ENCODE data around the gene BCAS3. TPM values are rescaled to one million over a fixed set of nuclear protein-coding genes. Genes with fewer than 3 reads are reported as not detected.
"Not testable (repeated sequence)": the region's sequence is repeated elsewhere in the genome, so short reads cannot be mapped to it uniquely, and the experiment has no call there.

Gene BCAS3
- polyA plus RNA-seq, 1 donor from 2014 or later = 21.6 TPM

DNA sequence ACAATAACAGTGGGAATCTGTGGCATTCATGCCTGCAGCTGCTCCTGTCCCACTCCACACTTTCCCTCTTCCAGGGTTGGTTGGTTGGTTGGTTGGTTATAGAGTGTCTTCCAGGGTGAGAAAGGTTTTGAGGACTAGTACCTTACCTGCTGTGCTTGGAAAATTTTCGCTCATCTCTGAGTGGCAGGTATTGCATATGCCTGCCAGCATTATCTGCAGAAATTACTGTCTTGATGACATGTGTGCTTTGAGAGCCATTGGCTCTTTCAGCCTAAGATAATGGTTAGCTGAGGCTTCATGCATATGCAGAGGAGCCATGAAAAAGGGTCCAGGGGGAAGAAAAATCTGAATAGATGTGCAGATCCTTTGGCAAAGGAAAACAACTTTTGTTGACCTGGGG lies 131.8 kb downstream of the BCAS3 start:
- Histone ChIP-seq H3K9me2 (ENCODE audit: insufficient read depth, low read length) (no peaks in the 10 kb centered on the region), H3K4me2 (ENCODE audit: low read length) (no peak overlapping the region), H3K9ac (ENCODE audit: low read length) (no peak overlapping the region), H4K20me1 (ENCODE audit: insufficient read depth) (no peaks in the 10 kb centered on the region), H3K4me3 (ENCODE audit: low read length) (peak overlapping the region; percentile 14), H3K27ac (ENCODE audit: low read length) (peak overlapping the region; percentile 81), H3K79me2 (replicated peaks; ENCODE audit: insufficient read depth, low read length) (no peaks in the 10 kb centered on the region), H3K27me3 (ENCODE audit: insufficient read depth, low read depth, low read length) (no peaks in the 10 kb centered on the region), H2AFZ (ENCODE audit: low read depth, low read length) (no peak overlapping the region), H3F3A (ENCODE audit: insufficient read depth, low read length, poor library complexity, severe bottlenecking) (no peaks in the 10 kb centered on the region), H3K9me3 (ENCODE audit: low read length) (peaks cover 8% of the 10 kb centered on the region), H3K36me3 (ENCODE audit: insufficient read depth, low read length) (no peaks in the 10 kb centered on the region)
- no peak for TF ChIP-seq TAF1 (IDR thresholded peaks at IDR 0.05; ENCODE audit: low read depth)
- TF ChIP-seq, protein P1, sequence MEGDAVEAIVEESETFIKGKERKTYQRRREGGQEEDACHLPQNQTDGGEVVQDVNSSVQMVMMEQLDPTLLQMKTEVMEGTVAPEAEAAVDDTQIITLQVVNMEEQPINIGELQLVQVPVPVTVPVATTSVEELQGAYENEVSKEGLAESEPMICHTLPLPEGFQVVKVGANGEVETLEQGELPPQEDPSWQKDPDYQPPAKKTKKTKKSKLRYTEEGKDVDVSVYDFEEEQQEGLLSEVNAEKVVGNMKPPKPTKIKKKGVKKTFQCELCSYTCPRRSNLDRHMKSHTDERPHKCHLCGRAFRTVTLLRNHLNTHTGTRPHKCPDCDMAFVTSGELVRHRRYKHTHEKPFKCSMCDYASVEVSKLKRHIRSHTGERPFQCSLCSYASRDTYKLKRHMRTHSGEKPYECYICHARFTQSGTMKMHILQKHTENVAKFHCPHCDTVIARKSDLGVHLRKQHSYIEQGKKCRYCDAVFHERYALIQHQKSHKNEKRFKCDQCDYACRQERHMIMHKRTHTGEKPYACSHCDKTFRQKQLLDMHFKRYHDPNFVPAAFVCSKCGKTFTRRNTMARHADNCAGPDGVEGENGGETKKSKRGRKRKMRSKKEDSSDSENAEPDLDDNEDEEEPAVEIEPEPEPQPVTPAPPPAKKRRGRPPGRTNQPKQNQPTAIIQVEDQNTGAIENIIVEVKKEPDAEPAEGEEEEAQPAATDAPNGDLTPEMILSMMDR (IDR thresholded peaks at IDR 0.05; ENCODE audit: poor library complexity, severe bottlenecking) = no peak
- TF ChIP-seq, protein P2, sequence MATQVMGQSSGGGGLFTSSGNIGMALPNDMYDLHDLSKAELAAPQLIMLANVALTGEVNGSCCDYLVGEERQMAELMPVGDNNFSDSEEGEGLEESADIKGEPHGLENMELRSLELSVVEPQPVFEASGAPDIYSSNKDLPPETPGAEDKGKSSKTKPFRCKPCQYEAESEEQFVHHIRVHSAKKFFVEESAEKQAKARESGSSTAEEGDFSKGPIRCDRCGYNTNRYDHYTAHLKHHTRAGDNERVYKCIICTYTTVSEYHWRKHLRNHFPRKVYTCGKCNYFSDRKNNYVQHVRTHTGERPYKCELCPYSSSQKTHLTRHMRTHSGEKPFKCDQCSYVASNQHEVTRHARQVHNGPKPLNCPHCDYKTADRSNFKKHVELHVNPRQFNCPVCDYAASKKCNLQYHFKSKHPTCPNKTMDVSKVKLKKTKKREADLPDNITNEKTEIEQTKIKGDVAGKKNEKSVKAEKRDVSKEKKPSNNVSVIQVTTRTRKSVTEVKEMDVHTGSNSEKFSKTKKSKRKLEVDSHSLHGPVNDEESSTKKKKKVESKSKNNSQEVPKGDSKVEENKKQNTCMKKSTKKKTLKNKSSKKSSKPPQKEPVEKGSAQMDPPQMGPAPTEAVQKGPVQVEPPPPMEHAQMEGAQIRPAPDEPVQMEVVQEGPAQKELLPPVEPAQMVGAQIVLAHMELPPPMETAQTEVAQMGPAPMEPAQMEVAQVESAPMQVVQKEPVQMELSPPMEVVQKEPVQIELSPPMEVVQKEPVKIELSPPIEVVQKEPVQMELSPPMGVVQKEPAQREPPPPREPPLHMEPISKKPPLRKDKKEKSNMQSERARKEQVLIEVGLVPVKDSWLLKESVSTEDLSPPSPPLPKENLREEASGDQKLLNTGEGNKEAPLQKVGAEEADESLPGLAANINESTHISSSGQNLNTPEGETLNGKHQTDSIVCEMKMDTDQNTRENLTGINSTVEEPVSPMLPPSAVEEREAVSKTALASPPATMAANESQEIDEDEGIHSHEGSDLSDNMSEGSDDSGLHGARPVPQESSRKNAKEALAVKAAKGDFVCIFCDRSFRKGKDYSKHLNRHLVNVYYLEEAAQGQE (IDR thresholded peaks at IDR 0.05; ENCODE audit: borderline replicate concordance) = peak; percentile 45
- TF ChIP-seq SMC3 (conservative IDR thresholded peaks at IDR 0.05; ENCODE audit: poor library complexity) = no peak
- TF ChIP-seq EP300 (conservative IDR thresholded peaks at IDR 0.05; ENCODE audit: poor library complexity, severe bottlenecking) = peak; percentile 88
- TF ChIP-seq EZH2 (IDR thresholded peaks at IDR 0.05; ENCODE audit: borderline replicate concordance, insufficient read depth, low read length, poor library complexity, severe bottlenecking) = no peak
- TF ChIP-seq POLR2AphosphoS5 (IDR thresholded peaks at IDR 0.05) = peak; percentile 51
- TF ChIP-seq MXI1 (conservative IDR thresholded peaks at IDR 0.05; ENCODE audit: poor library complexity, severe bottlenecking) = no peak
- peak; percentile 11 for TF ChIP-seq RAD21 (conservative IDR thresholded peaks at IDR 0.05)

DNA sequence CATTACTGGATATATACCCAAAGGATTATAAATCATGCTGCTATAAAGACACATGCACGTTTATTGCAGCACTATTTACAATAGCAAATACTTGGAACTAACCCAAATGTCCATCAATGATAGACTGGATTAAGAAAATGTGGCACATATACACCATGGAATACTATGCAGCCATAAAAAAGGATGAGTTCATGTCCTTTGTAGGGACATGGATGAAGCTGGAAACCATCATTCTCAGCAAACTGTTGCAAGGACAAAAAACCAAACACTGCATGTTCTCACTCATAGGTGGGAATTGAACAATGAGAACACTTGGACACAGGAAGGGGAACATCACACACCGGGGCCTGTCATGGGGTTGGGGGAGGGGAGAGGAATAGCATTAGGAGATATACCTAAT lies 137.3 kb downstream of the BCAS3 start:
- H3K27ac ChIP-seq (ENCODE audit: low read length); H4K20me1 ChIP-seq (ENCODE audit: insufficient read depth): not testable (repeated sequence)

DNA sequence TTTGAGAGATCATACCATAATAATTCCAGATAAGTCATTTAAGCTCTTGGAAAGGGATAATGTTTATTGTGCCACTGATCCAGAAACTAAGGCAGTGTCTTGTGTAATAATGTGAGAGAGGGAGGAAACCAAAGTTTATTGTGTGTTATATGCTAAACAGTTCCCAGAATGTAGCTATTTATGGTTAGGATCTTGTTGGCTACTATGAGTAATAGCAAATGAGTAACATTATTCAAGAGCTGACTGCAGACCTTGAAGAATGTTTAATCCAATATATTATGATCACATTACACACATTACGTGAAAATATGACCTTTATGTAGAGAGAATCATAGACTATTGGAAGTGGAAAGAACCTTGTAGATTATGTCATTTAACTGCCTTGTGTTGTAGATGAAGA lies 139.5 kb downstream of the BCAS3 start:
- H3K27ac ChIP-seq (ENCODE audit: low read length) = no peak overlapping the region
- H3K4me2 ChIP-seq (ENCODE audit: low read length) = no peak overlapping the region
- TF ChIP-seq, protein P1 (IDR thresholded peaks at IDR 0.05; ENCODE audit: poor library complexity, severe bottlenecking) = no peak
- TF ChIP-seq TAF1 (IDR thresholded peaks at IDR 0.05; ENCODE audit: low read depth) (no peak), RAD21 (conservative IDR thresholded peaks at IDR 0.05) (no peak)

More for the DNA sequence above, 137.3 kb downstream of the BCAS3 start:
- not testable (repeated sequence) for H3K9me3 ChIP-seq (ENCODE audit: low read length); H3K4me2 ChIP-seq (ENCODE audit: low read length); H3K36me3 ChIP-seq (ENCODE audit: insufficient read depth, low read length); H2AFZ ChIP-seq (ENCODE audit: low read depth, low read length); H3K79me2 ChIP-seq (replicated peaks; ENCODE audit: insufficient read depth, low read length); H3K9ac ChIP-seq (ENCODE audit: low read length); H3K4me3 ChIP-seq (ENCODE audit: low read length); H3F3A ChIP-seq (ENCODE audit: insufficient read depth, low read length, poor library complexity, severe bottlenecking); H3K9me2 ChIP-seq (ENCODE audit: insufficient read depth, low read length); H3K27me3 ChIP-seq (ENCODE audit: insufficient read depth, low read depth, low read length)

More for the DNA sequence above, 139.5 kb downstream of the BCAS3 start:
- no peak overlapping the region for H3K4me3 ChIP-seq (ENCODE audit: low read length)
- H3K36me3 ChIP-seq (ENCODE audit: insufficient read depth, low read length) = no peaks in the 10 kb centered on the region
- no peaks in the 10 kb centered on the region for H3K9me2 ChIP-seq (ENCODE audit: insufficient read depth, low read length)
- no peaks in the 10 kb centered on the region for H4K20me1 ChIP-seq (ENCODE audit: insufficient read depth)
- H3K27me3 ChIP-seq (ENCODE audit: insufficient read depth, low read depth, low read length) = no peaks in the 10 kb centered on the region
- H2AFZ ChIP-seq (ENCODE audit: low read depth, low read length) = no peak overlapping the region
- no peaks in the 10 kb centered on the region for H3F3A ChIP-seq (ENCODE audit: insufficient read depth, low read length, poor library complexity, severe bottlenecking)
- H3K79me2 ChIP-seq (replicated peaks; ENCODE audit: insufficient read depth, low read length) = no peaks in the 10 kb centered on the region
- H3K9me3 ChIP-seq (ENCODE audit: low read length) = peaks cover 8% of the 10 kb centered on the region
- H3K9ac ChIP-seq (ENCODE audit: low read length) = no peak overlapping the region
